Gastroesophageal sphincter (tissue), 3 donors: ENCODE data around the gene KCTD16.

Source experiments
- EP300 ChIP-seq: sonication (generic); formaldehyde crosslinking; IDR thresholded peaks from one replicate; pipeline ENCODE4 v1.6.1; 2017; ENCODE audit warnings: antibody characterized with exemption, mild to moderate bottlenecking
- POLR2A ChIP-seq, 2 donors: fragments of 450-650 bp; IDR thresholded peaks; one replicate each; pipeline ENCODE4 v1.6.1; 2017; ENCODE audit warnings: antibody characterized with exemption in 2 of 2, mild to moderate bottlenecking in 2 of 2, moderate library complexity in 1 of 2
- POLR2AphosphoS5 ChIP-seq: sonication (generic); formaldehyde crosslinking; IDR thresholded peaks from one replicate; pipeline ENCODE4 v1.6.1; 2017; ENCODE audit warnings: antibody characterized with exemption
- TF ChIP-seq, protein P1 (sequence below), 4 experiments: fragments of 200-600 bp in 2 of 4; fragments of 450-650 bp in 2 of 4; sonication (generic) in 1 of 4; IDR thresholded peaks; one replicate each; pipeline ENCODE4 v1.5.1; 2017 to 2019; ENCODE audit warnings: antibody characterized with exemption in 4 of 4, mild to moderate bottlenecking in 2 of 4, moderate library complexity in 2 of 4

GRCh38 chr5:144284036-144284435 is 113.4 kb downstream of the KCTD16 start:
- TF ChIP-seq, protein P1, sequence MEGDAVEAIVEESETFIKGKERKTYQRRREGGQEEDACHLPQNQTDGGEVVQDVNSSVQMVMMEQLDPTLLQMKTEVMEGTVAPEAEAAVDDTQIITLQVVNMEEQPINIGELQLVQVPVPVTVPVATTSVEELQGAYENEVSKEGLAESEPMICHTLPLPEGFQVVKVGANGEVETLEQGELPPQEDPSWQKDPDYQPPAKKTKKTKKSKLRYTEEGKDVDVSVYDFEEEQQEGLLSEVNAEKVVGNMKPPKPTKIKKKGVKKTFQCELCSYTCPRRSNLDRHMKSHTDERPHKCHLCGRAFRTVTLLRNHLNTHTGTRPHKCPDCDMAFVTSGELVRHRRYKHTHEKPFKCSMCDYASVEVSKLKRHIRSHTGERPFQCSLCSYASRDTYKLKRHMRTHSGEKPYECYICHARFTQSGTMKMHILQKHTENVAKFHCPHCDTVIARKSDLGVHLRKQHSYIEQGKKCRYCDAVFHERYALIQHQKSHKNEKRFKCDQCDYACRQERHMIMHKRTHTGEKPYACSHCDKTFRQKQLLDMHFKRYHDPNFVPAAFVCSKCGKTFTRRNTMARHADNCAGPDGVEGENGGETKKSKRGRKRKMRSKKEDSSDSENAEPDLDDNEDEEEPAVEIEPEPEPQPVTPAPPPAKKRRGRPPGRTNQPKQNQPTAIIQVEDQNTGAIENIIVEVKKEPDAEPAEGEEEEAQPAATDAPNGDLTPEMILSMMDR (IDR thresholded peaks at IDR 0.05): no peak
- TF ChIP-seq EP300 (no peak), POLR2A (IDR thresholded peaks at IDR 0.05) (no peak), POLR2AphosphoS5 (no peak)
